ENCODE results near the gene PRR33. TPM values are rescaled to one million over a fixed set of nuclear protein-coding genes. Genes with fewer than 3 reads are reported as not detected.
A peak's percentile ranks its signal among the peaks of the same experiment; 100 is the strongest.

Gene PRR33
- total RNA-seq, 1 experiment from 2014 or later = not detected

GRCh38 chr11:1847006-1847735, 44.5 kb downstream of the PRR33 start:
- no peak for DNase-seq (ENCODE audit: low read depth)

- no peak for DNase-seq (ENCODE audit: low read depth)
These were observed 45.2 kb downstream of the PRR33 start for GRCh38 chr11:1846453-1846932.

GRCh38 chr11:1845561-1846452, 45.9 kb downstream of the PRR33 start:
- DNase-seq (ENCODE audit: low read depth) = no peak

GRCh38 chr11:1845095-1845429, 46.6 kb downstream of the PRR33 start:
- DNase-seq (ENCODE audit: low read depth) = no peak

GRCh38 chr11:1844221-1845094, 47.2 kb downstream of the PRR33 start:
- peak; percentile 53 for DNase-seq (ENCODE audit: low read depth)

GRCh38 chr11:1843796-1844195, 47.9 kb downstream of the PRR33 start:
- no peak for DNase-seq (ENCODE audit: low read depth)

GRCh38 chr11:1843098-1843473, 48.6 kb downstream of the PRR33 start:
- DNase-seq (ENCODE audit: low read depth) = no peak

GRCh38 chr11:1842149-1843097, 49.3 kb downstream of the PRR33 start:
- DNase-seq (ENCODE audit: low read depth) = no peak

- DNase-seq (ENCODE audit: low read depth) = no peak
These were observed 50.1 kb downstream of the PRR33 start for GRCh38 chr11:1841511-1842148.

- DNase-seq (ENCODE audit: low read depth) = no peak
These were observed 50.8 kb downstream of the PRR33 start for GRCh38 chr11:1840780-1841480.

- DNase-seq (ENCODE audit: low read depth) = no peak
These were observed 51.5 kb downstream of the PRR33 start for GRCh38 chr11:1839924-1840779.

- no peak for DNase-seq (ENCODE audit: low read depth)
These were observed 52.3 kb downstream of the PRR33 start for GRCh38 chr11:1839204-1839923.

GRCh38 chr11:1838426-1839144, 53.1 kb downstream of the PRR33 start, which contains the start of gene TNNI2:
TNNI2 (plus strand) TSS chr11:1838981; CDS start chr11:1839697, 716 bp downstream.
- DNase-seq (ENCODE audit: low read depth) = no peak
